Ishikawa (cell line): Measurements from ENCODE around the gene GPR137B.

Experiments
- EGR1 ChIP-seq: IDR thresholded peaks from 2 replicates; pipeline ENCODE4 v1.6.1; 2012
- EP300 ChIP-seq: IDR thresholded peaks from 2 replicates; pipeline ENCODE4 v1.6.1; 2012; ENCODE audit warnings: borderline replicate concordance
- RAD21 ChIP-seq: IDR thresholded peaks from 2 replicates; pipeline ENCODE4 v1.6.1; 2012; ENCODE audit warnings: low read depth

- TF ChIP-seq RAD21 (no peak), EGR1 (no peak), EP300 (no peak)
These were observed 69.5 kb downstream of the GPR137B start for GRCh38 chr1:236211815-236212214.
